HG03378 (cell line): ENCODE results near the gene ROS1.
A peak's percentile ranks its signal among the peaks of the same experiment; 100 is the strongest.
"Not testable (repeated sequence)": the region's sequence is repeated elsewhere in the genome, so short reads cannot be mapped to it uniquely, and the experiment has no call there.

Source experiments
- ATAC-seq: cut with Tn5 transposase; IDR thresholded peaks from one replicate; pipeline ENCODE4 v1.9.1; 2021; ENCODE audit warnings: mild to moderate bottlenecking, moderate library complexity; ENCODE audit not compliant: unreplicated experiment

ROS1 gene

DNA sequence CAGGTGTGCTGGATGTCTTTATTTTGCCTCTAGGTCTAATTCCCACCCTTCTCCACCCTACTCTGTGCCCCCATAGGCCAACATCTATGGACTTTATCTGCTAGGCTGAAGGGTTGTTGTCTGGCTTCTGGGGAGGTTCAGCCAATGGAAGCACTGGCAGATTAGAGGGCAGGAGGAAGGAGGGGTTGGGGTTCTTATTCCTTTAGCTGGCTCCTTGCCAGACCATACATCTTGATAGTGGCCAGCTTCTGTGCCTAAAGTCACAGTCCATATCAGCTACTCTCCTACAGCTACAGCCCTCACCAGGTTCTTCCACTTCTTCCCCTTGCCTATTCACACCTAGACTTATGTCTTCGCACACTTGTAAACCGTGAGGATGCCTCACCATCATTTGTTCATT lies 41.1 kb downstream of the ROS1 start:
- ATAC-seq, result no peak

DNA sequence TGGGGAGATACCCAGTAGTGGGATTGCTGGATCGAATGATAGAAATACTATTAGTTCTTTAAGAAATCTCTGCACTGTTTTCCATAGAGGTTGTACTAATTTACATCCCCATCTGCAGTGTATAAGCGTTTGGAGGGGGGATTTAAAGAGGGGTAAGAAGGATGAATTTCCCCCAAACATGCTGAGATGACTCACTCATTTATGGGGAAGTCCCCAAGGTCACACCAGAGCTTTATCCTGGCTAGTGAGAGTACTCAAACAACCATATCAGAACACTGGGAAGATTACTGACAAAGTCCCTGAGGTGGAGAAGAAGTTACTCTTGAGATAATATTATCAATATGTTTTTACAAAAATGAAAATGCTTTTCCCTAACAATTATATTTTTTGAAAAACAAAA lies 44.0 kb downstream of the ROS1 start:
- no peak for ATAC-seq

DNA sequence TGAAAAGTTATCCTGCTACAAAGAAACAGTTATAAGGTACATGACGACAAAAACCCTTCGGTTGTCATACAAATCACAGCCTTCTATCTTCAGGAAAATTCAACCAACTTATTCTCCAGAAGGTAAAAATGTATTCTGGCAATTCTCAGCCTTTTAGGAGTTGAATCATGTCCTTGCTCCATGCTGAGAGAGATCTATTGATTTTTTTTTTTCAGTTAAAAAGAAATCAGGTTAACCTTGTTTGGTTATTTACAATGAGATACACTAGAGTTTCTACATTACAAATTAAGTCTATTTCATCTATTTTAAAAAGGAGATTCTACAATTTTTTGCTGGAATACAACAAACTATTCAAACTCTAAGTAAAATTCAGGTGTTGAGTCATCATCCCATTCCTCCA lies 45.4 kb downstream of the ROS1 start:
- ATAC-seq, result no peak

DNA sequence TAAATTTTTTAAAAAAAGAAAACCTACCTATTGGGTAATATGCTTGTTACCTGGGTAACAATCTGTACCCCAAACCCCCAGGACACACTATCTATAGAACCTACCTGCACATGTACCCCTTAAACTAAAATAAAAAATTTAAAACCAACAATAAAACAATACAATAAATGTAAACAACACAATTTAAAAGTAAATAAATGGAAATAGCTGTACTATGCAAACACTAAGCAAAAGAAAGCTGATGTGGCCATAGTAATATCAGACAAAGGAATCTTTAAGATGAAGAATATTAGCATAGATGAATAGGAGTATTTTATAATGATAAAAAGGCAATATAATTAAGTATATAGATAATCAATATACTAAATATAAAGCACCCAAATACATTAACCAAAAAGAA lies 50.3 kb downstream of the ROS1 start:
- no peak for ATAC-seq

DNA sequence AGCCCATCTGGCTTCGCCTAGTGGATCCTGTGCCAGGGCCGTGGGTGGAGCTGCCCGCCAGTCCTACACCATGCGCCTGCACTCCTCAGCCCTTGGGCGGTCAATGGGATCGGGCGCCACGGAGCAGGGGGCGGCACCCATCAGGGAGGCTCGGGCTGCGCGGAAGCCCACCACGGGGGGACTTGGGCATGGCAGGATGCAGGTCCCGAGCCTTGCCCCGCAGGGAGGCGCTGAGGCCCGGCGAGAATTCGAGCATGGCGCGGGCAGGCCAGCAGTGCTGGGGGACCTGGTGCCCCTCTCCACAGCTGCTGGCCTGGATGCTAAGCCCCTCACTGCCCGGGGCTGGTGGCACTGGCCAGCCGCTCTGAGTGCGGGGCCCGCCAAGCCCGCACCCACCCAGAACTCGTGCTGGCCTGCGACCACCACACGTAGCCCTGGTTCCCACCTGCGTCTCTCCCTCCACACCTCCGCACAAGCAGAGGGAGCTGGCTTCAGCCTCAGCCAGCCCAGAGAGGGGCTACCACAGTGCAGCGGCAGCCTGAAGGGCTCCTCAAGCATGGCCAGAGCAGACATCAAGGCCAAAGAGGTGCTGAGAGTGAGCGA lies 52.4 kb downstream of the ROS1 start:
- no peak for ATAC-seq

DNA sequence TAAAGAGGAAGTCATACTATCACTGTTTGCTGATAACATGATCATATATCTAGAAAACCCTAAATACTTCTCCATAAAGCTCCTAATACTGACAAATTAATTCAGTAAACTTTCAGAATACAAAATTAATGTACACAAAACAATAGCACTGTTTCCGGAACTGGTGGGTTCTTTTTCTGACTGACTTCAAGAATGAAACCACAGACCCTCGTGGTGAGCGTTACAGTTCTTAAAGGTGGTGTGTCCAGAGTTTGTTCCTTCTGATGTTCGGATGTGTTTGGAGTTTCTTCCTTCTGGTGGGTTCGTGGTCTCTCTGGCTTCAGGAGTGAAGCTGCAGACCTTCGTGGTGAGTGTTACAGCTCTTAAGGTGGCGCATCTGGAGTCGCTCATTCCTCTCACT lies 53.5 kb downstream of the ROS1 start:
- not testable (repeated sequence) for ATAC-seq

DNA sequence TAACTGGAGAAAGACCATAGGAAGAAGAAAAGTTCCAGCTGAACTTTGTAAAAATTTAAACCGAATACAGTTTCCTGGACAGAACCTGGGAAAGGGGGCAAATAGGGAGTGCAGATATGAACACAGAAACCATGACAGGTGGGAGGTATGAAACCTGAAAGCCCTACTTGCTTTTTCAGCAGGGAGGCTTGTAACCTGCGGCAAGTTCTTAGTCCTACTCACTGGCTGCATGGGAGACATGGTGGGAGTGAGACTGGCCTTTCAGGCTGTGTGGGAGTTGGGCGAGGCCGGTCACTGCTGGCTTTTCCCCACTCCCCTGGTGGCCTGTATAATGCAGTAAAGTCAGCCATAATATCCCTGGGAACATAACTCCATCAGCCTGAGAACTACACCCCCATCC lies 54.2 kb downstream of the ROS1 start:
- ATAC-seq, result no peak

DNA sequence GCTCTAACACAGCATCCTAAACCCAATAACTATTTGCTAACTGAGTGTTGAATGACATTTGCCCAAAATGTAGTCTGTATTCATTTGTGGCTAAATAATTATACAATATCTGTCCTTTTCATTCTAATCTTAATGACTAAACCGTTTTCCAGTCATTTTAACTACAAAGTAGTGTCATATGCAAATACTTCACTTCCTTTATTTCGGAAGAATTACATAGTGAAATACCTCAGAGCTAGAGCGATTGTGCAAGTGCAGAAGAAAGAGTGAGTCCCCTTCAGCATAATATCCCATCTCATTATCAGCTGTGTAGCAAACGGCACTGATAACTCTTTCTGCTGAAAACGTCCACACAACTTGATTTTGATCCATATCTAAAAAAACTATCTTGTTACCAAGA lies 66.2 kb downstream of the ROS1 start:
- no peak for ATAC-seq

DNA sequence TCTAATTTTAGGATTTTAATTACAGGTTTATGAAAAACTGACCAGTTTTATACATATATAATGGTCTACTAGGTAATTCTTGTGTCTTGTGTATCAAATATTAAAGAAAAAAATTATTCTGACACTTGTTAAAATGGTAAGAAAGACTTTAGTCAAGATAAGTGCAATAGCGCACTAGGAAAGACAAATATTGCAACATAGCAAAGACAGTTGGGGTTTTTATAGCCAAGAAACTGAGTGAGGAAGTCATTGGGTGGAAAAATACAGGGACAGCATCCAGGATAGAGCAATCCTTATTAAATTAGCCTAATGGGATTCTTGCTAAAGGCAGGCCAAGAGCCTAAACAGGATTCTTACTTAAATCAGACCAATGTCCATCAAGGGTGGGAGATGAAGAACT lies 71.1 kb downstream of the ROS1 start:
- ATAC-seq, result no peak

DNA sequence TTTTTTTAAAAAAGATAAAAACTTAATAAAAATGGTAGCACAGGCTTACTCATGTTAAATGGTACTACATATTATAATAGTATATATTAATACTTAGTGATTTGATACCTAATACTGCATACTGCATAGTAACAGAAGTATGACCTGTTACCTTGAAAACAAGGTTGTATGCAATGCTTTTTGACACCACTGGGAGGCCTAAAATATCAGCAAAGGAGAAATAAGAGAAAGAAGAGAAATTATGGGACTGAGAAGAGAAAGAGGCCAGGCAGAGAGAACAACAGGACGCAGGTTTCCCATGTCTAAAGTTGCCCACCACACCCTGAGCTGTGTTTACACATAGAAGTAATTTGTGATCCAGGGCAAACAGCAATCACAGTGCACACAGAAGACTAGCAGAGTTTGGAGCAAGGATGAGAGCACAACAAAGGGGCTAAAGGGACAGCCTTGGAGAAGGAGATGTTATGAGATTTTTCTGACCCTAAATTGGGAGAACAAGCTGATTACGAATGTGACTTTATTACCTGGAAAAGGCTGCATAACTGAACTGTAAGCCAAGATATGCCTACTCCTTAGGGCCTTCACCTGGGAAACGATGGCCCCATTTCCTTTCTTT lies 73.2 kb downstream of the ROS1 start:
- ATAC-seq, result peak; percentile 62

DNA sequence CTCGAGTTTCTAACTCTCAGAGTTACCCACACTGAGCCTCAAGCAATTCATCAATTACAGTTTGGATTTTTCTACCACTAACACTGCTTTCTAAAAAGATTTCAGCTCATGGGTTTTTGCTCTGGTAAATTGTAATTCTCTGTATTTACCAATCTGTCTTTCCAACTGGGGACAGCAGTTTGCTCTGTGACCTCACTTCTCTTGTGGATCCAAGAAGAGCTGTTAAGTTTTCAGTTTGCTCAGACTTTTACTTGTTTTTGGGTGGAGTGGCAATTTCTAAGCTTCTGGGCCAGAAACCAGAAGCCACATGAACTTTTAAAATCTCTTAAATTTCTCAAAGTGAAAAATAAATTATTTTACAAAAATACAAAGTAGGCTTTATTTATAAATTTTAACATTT lies 74.2 kb downstream of the ROS1 start:
- ATAC-seq, result no peak

DNA sequence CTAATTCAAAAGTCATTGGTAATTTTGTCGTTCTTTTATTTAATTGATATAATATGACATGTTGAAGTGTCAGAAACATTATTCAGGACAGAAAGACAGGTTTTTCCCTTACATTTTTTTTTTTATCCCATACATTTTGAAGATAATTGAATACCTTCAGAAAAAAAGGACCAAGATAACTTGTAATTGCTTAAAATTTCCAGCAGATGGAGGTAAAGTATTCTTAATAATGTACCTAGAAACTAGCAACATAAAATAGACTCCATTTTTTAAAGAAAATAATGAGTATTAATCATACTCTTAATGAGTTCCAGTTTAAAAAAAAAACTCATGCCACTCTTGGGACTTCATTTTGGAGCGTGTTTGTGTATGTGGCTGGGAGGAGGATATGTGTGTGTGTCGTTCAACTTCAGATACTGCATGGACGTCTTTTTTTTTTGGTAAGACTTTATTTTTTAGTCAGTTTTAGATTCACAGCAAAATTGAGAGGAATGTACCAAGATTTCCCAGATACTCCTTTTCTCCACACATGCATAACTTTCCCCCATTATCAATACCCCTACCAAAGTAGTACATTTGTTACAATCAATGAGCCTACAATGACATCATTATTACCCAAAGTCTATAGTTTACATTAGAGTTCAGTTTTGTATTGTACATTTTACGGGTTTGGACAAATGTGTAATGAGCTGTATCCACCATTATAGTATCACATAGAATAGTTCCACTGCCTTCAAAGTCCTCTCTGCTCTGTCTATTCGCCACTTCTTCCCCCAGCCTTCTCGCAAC lies 79.4 kb downstream of the ROS1 start:
- no peak for ATAC-seq

DNA sequence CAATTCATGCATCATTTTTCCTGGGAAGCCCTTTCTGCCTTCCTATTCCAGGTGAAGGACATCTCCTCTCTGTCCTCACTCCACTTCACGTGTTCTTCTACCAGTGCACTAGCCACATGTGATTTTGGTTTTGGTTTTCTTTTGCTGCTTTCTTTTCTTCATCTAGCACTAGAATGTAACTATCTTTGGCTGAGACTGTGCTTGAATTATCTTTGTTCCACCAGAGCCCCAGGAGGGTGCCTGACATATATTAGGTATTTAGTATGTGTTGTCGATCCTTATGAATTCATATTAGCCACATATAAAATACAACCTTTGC lies 80.5 kb downstream of the ROS1 start:
- no peak for ATAC-seq

DNA sequence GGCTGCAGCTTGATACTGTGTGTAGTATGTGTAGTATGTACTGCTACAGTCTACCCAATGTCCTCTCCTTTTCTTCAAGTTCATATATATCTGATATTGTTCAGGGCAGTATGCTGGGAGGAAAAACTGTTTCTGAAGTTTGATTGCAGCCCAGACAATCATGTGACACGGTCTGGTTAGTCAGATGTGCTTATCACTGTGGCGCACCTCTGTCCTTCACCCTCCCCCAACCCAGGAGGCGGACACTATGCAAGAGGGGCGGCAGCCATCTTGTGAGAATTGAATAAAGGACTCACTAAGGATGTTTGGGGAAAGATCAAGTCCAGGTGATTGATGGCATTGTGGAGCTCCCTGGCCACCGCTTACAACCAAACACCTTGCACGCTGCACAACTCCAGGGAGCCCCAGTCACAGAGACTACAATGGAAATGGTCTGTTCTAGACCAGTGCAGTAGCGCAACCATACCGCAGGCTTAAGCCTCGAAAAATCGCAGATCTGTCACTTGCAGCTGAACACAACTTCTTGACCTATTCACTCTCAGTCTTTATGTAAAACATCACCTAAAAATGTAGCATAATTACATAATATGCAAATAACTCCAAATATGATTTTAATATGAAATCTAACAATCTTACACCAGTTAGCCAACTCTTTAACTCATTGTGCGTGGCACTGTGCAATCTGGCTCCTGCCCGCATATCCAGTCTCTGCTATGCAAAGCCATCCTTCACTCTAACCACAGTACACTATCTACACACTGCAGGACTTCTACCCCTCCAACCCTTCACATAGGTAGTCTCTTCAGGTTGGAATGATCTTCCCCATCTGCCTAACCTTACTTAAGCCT lies 81.1 kb downstream of the ROS1 start:
- no peak for ATAC-seq

DNA sequence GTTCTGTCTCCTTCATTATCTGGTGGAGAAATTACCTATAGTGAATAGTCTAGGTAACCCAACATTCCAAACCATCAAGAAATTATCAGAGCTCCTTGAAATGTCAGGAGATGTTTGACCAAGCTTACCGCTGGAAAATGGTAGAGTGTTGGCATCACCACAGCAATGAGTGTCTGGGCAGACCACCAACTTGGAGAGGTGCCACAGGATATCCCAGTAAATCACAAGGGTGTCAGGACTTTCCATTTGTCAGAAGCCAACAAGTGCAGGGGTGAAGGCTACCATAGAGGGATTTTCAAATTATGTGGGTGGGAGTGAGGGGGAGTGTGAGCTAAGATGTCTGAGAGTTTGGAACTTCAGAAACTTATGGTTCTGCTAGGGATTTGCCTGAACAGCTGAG lies 87.2 kb downstream of the ROS1 start:
- no peak for ATAC-seq

DNA sequence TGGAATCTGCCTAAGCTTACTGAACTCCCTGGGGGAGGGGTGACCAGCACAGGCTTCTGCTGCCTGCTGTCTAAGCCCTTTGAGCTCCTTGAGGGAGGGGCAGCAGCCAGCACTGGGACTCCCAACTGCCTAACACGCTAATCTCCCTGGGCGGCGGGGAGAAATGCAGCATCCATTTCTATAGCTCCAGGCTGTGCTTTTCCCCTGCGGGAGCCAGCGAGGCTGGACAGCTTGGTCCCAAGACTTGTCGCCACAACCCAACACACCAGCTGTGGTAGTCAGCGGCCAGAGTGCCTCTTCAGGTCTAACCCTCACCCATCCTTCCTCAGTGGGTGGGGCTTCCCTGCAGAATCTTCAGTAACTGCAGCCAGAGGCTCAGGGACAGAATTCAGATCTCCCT lies 95.8 kb downstream of the ROS1 start:
- no peak for ATAC-seq

DNA sequence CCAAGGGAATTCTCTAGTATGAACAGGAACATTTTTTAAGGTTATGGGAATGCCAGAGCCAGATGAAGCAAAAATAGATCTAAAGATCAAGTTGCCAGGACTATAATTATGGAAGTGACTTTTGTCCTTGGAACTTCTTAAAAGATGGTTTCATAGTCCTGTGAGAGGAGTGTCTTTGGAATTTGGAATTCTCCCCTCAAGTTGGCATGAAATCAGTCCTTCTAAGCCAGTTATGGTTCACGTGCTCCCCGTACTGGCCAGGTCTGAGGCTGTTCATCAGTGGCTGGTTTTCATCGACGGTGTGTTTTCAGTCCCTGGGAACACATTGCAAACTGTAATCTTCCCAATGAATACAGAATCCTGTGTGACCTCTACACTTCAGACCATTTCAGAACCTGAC lies 97.2 kb downstream of the ROS1 start:
- ATAC-seq, result no peak

DNA sequence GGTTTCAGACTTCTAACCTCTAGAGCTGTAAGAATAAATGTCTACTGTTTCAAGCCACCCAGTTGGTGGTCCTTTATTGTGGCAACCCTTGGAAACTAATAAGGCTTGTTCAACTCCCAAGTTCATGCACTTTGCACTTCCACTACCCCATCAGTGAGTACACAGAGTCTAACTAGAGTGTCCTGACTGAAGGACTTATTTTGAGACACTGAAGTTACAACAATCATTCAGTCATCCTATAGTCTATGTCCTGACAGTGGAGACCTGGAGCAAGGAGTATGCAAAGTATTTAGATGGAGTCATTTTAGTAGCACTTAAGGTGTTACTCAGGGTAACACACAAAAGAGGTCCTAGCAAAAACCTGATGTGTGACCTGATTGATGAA lies 97.7 kb downstream of the ROS1 start:
- ATAC-seq, result no peak

DNA sequence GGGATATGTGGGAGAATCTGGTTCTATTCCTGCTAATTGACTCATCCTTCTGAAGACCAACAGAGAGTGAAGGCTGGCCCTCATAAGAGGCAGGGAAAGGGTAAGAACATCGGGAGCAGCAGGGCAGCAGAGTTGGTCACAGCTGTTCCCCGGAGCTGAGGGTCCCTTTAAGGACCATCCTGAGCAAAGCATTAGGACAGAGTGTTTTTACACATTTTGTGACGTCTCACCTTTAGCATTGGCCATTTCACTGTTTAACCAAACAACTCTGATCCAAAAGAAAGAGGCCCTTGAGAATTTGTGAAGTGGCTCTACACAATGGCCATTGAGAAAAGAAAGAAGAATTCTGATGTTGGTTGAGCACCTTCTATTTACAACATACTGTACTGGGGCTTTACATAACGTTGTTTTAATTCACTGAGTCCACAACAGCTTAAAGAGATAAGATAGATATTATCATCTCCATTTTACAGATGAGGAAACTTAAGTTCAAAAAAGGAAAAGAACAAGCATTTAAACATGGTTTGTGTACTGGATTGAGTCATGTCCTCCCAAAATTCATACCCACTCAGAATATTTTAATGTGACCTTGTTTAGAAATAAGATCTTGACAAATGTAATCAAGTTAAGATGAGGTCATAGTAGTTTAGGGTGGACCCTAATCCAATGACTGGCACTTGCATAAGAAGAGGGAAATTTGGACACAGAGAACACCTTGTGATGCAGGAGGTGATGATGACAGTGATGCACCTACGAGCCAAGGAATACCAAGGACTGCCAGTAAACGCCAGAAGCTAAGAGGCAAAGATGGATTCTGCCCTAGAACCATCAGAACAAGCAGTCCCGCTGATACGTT lies 98.4 kb downstream of the ROS1 start:
- no peak for ATAC-seq

DNA sequence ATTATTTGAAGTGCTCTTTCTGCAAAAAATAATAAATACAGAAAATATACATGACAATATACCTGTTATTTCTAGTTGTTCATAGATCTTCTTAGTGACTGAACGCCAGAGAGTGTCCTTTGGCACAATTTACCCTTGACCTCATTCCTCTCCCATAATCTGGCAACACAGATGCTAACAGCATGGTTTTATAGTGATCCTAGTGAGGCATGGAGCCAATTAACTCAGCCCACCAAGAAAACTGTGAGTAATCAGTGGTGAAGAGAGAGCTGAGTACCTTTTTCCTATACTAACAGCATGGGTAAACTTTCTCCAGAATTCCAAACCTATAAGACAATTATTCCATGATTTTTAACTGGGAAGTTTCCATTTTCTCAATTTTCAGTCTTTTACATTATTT lies 99.3 kb downstream of the ROS1 start:
- no peak for ATAC-seq

DNA sequence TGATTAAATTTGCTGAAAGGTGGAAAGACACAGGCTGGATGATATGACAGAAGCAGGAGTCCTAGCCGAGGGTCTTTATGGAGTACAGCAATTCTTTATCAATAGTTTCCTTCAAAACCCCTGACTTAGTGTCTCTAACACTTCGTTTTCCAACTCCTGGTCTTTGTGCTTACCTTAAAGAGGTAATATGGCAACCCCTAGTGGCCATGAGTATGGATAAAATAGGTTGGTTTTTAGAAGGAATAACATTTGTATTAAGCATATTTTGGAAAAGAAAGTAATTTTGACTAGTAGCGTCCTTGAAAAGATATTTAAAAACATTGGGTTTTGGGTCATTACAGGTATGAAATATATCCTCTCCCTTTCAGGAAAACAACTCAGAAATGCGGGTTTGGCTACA lies 108.5 kb downstream of the ROS1 start:
- no peak for ATAC-seq
